Measurements from ENCODE around the gene EXPH5.

DNA sequence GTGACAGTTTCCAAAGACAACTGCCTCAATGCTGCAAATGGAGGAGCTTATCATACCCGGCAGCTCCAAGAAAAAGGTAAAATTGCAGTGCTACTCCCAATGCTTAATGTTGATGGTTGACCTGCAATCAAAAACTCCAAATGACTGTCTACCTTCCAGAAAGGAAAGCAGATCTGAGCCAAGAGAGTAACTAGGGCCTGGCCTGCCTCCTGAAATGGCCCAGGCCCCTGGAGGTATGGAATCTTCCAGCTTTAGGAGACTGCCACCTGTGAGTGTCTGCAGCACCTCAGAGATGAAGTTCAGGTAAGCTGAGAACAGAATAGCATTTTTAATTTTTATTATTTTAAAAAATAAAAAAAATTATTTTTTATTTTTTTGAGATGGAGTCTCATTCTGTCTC lies 23.7 kb downstream of the EXPH5 start:
- TF ChIP-seq, protein P1, sequence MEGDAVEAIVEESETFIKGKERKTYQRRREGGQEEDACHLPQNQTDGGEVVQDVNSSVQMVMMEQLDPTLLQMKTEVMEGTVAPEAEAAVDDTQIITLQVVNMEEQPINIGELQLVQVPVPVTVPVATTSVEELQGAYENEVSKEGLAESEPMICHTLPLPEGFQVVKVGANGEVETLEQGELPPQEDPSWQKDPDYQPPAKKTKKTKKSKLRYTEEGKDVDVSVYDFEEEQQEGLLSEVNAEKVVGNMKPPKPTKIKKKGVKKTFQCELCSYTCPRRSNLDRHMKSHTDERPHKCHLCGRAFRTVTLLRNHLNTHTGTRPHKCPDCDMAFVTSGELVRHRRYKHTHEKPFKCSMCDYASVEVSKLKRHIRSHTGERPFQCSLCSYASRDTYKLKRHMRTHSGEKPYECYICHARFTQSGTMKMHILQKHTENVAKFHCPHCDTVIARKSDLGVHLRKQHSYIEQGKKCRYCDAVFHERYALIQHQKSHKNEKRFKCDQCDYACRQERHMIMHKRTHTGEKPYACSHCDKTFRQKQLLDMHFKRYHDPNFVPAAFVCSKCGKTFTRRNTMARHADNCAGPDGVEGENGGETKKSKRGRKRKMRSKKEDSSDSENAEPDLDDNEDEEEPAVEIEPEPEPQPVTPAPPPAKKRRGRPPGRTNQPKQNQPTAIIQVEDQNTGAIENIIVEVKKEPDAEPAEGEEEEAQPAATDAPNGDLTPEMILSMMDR (IDR thresholded peaks at IDR 0.05; ENCODE audit: borderline replicate concordance, extremely low read depth, low read length, poor library complexity, severe bottlenecking): no peak
- TF ChIP-seq EZH2 (IDR thresholded peaks at IDR 0.05; ENCODE audit: borderline replicate concordance, low read depth, low read length, severe bottlenecking): no peak
